HepG2 (cell line): ENCODE data around the gene TRAF3. TPM values are rescaled to one million over a fixed set of nuclear protein-coding genes. Genes with fewer than 3 reads are reported as not detected.

Source experiments
- JDP2 ChIP-seq: sonication (generic); formaldehyde crosslinking; IDR thresholded peaks from 2 replicates; pipeline ENCODE4 v1.8.1; 2022; ENCODE audit warnings: missing genetic modification reagents, borderline replicate concordance
- KLF11 ChIP-seq: IDR thresholded peaks from 2 replicates; pipeline ENCODE4 v1.6.1; 2016; ENCODE audit warnings: missing compliant biosample characterization
- LCORL ChIP-seq, 2 experiments: fragments of 450-650 bp in 1 of 2; sonication (generic) in 1 of 2; formaldehyde crosslinking in 1 of 2; IDR thresholded peaks; 2 replicates each; pipeline versions ENCODE4 v1.5.0 to v1.6.1; 2017 to 2020; ENCODE audit warnings: antibody characterized with exemption in 1 of 2, missing genetic modification reagents in 1 of 2
- MAX ChIP-seq: IDR thresholded peaks from 2 replicates; pipeline ENCODE4 v1.6.1; 2012; ENCODE audit warnings: inconsistent platforms
- POLR2AphosphoS5 ChIP-seq: IDR thresholded peaks from 2 replicates; pipeline ENCODE4 v1.6.1; 2012; ENCODE audit warnings: low read depth, low read length
- SP2 ChIP-seq: sonication (generic); formaldehyde crosslinking; IDR thresholded peaks from 2 replicates; pipeline ENCODE4 v1.5.1; 2020; ENCODE audit warnings: mild to moderate bottlenecking, missing genetic modification reagents
- UBTF ChIP-seq: sonication (generic); formaldehyde crosslinking; IDR thresholded peaks from 2 replicates; pipeline ENCODE4 v1.4.0; 2020; ENCODE audit warnings: mild to moderate bottlenecking, missing genetic modification reagents
- YEATS2 ChIP-seq: sonication (generic); formaldehyde crosslinking; IDR thresholded peaks from 2 replicates; pipeline ENCODE4 v1.4.0; 2020; ENCODE audit warnings: missing genetic modification reagents, borderline replicate concordance
- ZNF318 ChIP-seq: sonication (generic); formaldehyde crosslinking; IDR thresholded peaks from 2 replicates; pipeline ENCODE4 v1.4.0; 2020; ENCODE audit warnings: mild to moderate bottlenecking, missing genetic modification reagents
- ZNF331 ChIP-seq: sonication (generic); formaldehyde crosslinking; IDR thresholded peaks from 2 replicates; pipeline ENCODE4 v1.4.0; 2020; ENCODE audit warnings: missing genetic modification reagents
- polyA plus RNA-seq, 8 experiments: library from polyadenylated mRNA; depleted of rRNA in 3 of 8; stranded (reverse) in 7 of 8; unstranded in 1 of 8; fragments of >200 nt; fragmentation: Illumina TruSeq in 4 of 8; extraction: Trizol in 4 of 8; gene quantifications; 2 replicates each; pipeline versions ENCODE4 v1.2.1 to v1.2.3, GENCODE V29; 2011 to 2016; ENCODE audit warnings: low read depth in 4 of 8, missing spikeins in 1 of 8, mixed read lengths in 1 of 8; ENCODE audit not compliant: insufficient read depth in 1 of 8
- total RNA-seq, 5 experiments: library from RNA; depleted of rRNA; stranded (reverse); fragments of >200 nt; fragmentation: Illumina TruSeq; extraction: Trizol; gene quantifications; 2 replicates each; pipeline ENCODE4 v1.2.3, GENCODE V29; 2016; ENCODE audit warnings: low read depth in 1 of 5

TRAF3 gene
- total and polyA plus RNA-seq, 2 of the 13 experiments (the other 11 are each of a cell fraction or from before 2014, with no cell fraction given), result 6.9 to 12.2 TPM

GRCh38 chr14:102920273-102920997 lies 143.2 kb downstream of the TRAF3 start (continued):
- TF ChIP-seq SP2 (CRISPR knock-in tag) (no peak), ZNF318 (CRISPR knock-in tag) (no peak), YEATS2 (CRISPR knock-in tag) (no peak), LCORL (IDR thresholded peaks at IDR 0.05) (0 out of 2 replicates have a peak, but pooled peaks have one; percentile 34), LCORL (CRISPR knock-in tag; IDR thresholded peaks at IDR 0.05) (no peak), POLR2AphosphoS5 (no peak), UBTF (no peak), JDP2 (CRISPR knock-in tag) (no peak), ZNF331 (CRISPR knock-in tag) (no peak), KLF11 (CRISPR knock-in tag) (no peak), MAX (no peak)
